Glomerular visceral epithelial cell (primary cell): ENCODE data around the gene TSPAN14.
"Not testable (repeated sequence)": the region's sequence is repeated elsewhere in the genome, so short reads cannot be mapped to it uniquely, and the experiment has no call there.

Experiments used
- DNase-seq: peaks from one replicate; pipeline ENCODE4 v3.0.0-alpha.2; 2016; ENCODE audit errors: extremely low spot score

TSPAN14 gene

DNA sequence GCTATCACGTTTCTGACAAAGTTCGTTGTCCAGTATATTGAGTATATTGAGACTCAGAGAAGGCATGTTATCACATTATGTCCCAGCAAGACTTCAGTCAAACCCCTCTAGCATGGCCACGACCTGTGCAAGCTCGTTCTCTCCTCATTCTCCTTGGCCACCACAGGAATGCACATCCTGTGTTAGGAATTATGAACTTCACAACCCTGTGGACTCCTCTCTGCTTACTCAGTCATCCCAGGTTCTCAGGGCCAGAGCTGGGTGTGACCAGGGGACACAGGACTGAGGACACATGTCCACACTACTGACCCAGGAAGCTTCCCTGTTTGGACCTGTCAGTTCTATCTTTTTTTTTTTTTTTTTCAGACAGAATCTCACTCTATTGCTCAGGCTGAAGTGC, 87.9 kb downstream of the TSPAN14 start:
- peak; percentile 38 for DNase-seq

DNA sequence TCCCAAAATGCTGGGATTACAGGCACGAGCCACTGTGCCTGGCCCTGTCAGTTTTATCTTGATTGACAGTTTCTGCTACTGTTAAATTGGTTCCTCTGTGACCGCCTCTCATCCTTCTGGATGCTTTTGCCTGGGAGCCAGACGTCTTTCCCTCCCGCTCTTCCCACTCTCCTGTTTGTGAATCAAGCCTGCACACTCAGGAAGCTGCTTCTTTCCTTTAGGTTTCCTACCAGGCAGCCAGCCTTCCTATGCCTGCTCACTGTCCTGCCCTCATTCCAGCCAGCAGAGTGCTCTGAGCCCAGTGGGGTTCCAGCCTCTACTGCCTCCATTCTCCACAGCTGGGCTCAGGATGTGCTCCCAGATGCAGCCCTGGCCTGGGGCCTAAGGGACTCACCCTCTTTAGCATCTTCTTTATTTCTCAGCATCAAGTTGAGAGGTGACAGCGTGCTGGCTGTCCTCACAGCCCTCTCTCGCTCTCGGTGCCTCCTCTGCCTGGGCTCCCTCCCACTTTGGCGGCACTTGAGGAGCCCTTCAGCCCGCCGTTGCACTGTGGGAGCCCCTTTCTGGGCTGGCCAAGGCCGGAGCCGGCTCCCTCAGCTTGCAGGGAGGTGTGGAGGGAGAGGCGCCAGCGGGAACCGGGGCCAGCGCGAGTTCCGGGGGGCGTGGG, 88.7 kb downstream of the TSPAN14 start:
- no peak for DNase-seq

DNA sequence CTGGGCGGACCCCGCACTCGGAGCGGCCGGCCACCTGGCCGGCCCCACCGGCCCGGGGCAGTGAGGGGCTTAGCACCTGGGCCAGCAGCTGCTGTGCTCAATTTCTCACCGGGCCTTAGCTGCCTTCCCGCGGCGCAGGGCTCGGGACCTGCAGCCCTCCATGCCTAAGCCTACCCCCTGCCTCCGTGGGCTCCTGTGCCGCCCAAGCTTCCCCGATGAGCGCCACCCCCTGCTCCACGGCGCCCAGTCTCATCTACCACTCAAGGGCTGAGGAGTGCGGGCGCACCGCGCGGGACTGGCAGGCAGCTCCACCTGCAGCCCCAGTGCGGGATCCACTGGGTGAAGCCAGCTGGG, 89.2 kb downstream of the TSPAN14 start:
- not testable (repeated sequence) for DNase-seq

DNA sequence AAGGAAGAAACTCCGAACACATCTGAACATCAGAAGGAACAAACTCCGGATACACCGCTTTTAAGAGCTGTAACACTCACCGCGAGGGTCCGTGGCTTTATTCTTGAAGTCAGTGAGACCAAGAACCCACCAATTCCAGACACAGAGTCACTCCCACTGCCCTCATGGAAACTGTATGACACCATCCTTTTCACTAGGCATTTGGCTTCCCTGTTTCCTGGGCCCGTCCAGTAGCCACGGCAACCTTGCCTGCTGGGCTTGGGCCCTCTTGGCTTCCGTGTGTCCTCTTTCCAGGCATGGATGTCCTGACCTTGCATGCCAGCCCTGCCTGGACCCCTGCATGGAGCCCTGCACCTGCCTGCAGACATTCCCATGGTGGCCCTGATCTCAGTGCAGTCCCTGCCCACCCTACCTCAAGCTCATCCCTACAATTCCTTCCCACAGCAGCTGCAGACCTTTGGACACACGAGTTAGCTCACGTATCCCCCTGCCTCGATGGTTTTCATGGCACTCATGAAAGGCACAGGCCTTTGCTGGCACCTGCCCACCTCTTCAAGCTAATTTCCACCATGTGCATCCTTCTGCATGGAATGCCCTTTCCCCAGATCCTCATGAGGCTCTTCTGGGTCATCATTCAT, 90.3 kb downstream of the TSPAN14 start:
- DNase-seq: no peak

DNA sequence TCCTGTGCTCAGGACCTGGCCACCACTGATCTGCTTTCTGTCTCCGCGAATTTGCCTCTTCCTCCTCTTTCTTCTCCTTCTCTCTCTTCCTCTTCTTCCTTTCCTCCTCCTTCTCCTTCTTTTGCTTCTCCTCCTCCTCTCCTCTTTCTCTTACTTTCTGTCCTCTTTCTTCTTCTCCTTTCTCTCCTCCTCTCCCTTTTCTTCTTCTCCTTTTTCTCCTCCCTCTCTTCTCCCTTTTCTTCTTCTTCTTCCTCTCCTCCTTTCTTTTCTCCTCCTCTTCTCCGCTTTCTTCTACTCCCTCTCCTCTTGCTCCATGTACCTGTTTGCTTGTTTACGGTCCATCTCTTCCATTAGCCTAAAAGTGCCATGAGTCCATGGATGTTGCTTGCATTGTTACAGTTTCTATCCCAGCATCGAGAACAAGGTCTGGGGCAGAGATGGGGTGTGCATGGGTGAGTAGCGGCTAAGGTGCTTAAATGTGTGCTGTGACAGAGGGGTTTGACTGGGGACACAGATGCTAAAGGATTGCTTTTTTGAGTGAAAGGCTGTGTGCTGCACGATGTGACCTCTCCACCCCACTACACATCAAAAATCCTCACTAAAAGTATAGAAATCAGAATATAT, 91.3 kb downstream of the TSPAN14 start:
- DNase-seq: no peak

DNA sequence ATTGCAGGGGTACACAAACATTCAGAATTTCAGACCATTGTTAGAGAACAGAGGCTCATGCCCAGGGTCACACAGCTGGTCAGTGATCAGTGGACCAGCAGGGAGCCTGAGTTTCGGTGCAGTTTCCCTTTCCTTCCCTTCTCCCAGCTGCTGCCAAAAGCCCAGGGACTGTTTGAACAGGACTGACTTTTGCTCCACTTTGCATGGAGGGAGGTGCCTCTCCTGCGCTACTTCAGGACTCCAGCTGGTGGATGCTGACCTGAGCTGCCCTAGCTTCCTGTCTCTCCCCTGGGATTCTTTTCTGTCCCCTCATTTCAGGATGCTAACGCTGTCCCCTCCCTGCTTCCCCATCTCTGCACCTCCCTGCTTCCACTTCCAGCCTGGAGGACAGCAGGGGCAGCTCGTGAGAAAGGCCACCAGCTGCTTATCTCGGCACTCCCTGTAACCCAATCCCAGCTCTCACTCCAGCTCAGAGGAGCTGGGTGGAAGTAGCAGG, 98.1 kb downstream of the TSPAN14 start:
- no peak for DNase-seq

DNA sequence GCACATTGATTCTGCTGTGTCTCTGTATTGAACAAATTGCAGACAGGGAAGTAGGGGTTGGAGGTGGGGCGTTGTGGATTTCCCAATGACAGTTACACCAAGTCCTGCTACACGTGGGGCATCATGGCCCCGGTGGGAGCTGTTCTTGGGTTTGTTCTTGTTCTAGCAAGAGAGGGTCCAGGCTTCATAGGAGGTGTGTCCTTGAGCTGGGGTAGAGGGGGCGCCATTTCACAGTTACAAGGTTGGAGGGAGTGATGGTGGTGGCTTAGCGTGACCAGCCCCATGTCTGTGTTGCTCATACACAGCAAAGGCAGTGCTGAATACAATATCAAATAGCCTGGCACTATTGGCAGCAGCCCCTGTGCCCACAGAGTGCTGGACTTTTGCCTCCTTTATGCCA, 99.3 kb downstream of the TSPAN14 start:
- DNase-seq: no peak

DNA sequence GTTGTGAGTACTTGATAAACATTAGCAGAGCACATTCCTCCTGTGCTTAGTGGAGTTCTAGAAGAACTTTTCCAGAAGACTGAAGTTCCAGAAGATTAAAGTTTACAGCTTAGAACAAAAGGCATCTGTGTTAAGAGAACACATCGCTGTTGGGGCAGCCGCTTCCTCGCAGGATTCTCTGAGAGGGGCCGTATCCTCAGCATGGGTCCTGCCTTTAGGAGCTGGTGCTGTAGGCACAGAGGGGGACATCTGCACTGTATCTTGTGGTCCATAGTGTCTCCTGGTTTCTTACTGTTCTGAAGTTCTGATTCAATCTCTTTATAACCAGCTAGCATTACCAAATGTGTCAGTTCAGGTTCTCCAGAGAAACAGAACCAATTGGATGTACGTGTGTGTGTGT, 99.9 kb downstream of the TSPAN14 start:
- DNase-seq: no peak

DNA sequence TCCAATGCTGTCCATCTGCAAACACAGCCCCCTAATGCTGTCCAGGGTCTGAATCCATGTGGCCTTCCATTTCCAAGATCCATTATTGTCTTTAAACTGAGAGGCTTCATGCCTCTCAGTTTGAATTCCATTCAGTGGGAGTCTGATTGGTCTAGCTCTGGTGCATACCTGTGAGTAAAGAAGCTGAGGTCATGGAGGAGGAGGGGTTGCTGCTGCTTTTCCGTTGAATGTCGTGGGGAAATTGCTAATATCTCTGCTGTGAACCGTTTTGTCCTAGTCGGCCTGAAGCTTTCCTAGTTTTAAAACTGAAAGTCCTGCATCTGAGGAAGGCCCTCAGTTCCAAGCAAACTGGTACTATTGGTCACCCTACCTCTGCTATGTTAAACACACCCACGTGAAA, 101.3 kb downstream of the TSPAN14 start:
- DNase-seq: no peak

DNA sequence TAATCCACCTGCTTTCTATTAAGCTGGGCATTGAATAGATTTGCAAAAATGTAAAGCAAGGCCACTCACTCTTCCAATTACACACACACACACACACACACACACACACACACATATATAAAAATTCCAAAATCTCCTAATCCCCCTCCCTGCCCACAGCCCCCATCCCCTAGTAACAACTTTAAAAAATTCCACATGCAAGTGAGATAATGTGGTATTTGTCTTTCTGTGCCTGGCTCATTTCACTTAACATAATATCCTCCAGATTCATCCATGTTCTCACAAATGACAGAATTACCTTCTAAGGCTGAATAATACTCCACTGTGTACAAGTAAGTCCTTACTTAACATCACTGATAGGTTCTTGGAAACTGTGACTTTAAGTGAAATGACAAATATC, 107.8 kb downstream of the TSPAN14 start:
- no peak for DNase-seq

DNA sequence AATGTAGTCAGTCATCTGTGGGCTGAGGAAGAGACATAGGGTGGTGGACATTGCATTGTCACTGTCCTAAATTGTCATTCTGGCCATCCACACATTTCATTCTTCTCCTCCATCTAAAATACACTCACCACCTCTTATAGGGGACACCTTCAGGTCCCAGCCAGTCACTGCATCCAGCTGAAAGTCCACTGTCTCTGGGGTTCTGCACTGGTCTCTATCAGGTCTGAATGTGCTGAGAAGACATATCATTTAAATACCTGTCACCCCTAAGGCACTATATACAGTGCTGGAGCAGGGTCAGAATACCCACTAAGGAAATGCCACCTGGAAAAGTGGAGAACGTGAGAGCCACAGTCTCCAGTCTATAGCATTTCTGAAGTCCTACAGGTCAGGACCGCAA, 113.2 kb downstream of the TSPAN14 start:
- no peak for DNase-seq

DNA sequence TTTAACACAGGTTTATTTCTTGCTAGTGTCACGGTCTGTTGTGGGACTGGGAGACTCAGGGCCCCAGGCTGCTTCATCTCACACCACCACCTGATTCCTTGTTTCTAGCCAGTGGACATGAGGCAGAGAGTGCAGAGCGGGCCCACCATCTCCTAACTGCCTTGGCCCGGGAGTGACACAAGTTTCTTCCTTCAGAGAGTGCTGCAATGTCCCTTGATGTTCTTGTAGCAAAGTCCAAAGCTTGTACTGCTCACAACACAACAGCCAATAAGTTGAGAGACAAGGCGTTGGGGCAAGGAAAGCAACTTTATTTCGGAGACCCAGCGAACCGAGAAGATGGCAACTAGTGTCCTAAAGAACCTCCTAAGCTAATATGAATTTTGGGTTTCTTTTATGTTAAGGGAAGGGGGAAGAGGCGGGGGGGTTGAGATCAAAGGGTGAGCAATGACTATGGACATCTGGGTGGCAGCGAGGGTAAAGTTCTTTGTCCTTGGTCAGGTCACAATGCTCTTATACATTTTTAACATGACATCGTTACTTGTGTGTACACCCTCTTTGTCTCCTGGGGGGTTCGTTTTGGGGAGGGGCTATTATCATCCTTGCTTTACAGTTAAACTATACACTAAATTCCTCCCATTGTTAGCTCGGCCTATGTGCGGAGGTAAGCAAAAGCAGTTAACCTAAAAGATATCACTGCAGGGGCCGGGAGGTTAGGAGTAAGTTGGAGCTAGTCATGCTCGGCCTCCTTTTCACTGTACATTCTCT, 115.2 kb downstream of the TSPAN14 start:
- no peak for DNase-seq

DNA sequence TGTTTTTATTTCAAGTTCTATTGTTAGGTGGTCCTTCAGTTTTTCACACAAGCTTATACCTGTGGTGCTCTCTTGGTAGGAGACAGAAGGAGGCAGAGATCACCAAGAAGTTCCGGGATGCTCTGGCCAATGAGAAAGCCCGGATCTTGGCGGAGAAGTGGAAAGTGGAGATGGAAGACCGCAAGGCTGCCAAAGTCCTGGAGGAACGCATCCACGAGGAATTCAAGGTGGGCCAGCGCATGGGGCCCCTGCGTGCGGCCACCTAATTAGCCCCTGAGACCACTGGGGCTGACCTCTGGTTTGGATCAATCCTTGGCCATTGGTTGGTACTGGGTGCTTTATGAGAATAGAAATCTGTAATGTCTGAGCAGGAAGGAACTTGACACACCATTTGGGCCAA, 117.2 kb downstream of the TSPAN14 start:
- DNase-seq: no peak

DNA sequence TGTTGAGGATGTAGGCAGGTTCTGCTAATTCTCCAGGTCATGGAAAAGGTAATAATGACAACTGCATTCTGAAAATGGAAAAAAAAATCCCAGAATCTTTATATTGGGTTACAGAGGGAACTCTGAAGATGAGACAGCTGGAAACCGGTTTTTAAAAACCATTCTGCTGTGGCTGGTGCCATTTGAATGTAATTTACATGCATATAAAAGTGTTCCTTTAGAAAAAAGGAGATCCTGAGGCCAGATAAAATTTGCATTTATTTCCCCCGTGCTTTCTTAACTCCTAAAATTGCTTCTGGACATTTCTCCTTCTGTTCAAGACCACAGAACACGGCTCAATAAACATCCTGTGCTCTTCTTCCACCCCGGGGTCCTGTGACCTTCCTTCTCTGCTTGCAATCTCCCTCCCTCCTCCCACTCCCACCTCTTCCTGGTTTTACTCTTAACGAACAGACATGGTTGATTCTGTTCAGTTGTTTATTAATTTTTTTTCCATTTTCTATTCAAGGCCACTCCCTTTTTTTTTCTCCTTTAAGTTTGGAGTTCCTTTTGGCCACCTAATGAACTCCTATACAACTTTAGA, 125.2 kb downstream of the TSPAN14 start:
- no peak for DNase-seq

DNA sequence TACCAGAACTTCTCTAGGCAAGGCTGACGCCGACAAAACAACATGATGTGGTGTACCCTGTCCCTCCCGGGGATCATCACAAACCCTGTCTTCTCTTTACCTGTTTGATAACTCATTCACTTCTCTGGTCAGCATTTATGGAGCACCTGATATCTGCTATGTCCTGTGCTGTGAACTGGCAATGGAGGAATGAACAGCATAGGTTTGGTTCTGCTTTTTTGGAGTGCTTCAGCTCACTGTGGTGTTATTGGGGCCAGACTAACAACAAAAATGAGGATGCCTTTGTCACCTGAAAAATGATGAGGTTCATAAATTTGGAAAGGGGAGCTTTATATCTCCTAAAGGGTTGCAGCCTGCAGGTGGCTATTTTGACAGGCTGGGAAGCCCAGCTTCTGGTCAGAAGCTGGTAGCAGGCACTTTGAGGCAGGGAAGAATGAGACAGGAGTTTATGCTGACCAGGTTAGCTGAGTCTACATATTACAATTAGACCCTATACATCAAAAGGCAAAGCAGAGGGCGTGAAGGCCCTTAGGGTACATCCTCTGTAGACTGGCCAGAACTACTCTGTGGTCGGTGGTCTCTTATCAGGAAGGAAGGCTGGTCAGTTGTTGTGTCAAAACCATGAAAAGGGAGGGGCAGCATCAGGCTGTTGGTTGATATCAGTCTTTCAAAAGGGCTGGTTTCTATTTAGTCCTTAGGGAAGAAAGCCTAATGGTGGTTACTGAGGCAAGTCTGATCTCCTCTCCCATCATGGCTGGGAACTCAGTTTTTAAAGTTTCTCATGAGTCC, 125.9 kb downstream of the TSPAN14 start:
- no peak for DNase-seq

DNA sequence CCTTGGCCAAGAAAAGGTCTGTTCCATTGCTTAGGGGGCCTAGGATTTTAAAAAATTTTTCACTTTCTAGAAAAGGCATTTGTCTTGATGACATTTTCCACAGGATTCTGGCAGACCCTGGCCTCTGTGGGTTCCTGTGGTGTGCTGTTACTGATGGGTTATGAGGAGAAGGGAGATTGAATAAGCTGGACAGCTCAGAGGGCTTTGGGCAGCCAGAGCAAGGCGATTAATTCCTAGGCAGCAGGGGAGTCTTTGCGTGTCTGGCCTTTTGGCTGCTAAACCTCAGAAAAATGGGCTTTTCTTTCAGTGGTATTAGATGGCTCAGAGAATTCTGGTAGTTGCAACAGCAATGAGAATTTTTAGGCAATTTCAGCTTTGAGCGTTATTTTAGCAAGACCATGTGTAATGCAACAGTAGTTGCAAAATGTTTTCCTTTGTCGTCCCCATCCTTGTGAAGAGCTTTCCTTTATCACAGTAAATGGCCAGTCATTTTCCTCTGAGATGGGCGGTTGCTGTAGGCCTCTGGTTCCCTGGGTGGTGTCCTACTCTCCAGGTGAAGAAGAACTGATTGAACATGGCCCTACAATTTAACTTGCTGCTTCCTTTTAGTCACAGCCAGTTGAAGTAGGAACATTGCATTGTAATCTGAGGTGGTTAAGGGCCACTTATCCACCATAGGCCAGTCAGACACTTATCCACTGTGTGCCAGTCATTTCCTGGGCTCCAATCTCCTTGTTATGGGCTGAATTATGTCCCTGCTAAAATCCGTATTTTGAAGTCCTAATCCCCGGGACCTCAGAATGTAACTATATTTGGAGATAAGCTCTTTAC, 126.7 kb downstream of the TSPAN14 start:
- DNase-seq: no peak

DNA sequence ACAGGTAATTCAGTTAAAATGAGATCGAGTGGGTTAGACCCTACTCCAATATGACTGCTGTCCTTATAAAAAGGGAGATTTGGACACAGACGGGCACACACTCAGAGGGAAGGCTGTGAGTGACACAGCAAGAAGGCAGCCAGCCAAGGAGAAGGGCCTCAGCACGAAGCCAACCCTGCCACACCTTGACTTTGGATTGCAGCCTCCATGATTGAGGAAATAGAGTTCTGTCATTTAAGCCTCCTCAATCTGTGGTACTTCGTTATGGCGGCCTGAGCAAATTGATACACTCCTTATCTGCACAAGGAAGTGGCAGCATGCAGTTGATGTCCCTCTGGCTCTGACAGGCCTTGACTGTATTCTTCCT, 127.3 kb downstream of the TSPAN14 start:
- DNase-seq: no peak

DNA sequence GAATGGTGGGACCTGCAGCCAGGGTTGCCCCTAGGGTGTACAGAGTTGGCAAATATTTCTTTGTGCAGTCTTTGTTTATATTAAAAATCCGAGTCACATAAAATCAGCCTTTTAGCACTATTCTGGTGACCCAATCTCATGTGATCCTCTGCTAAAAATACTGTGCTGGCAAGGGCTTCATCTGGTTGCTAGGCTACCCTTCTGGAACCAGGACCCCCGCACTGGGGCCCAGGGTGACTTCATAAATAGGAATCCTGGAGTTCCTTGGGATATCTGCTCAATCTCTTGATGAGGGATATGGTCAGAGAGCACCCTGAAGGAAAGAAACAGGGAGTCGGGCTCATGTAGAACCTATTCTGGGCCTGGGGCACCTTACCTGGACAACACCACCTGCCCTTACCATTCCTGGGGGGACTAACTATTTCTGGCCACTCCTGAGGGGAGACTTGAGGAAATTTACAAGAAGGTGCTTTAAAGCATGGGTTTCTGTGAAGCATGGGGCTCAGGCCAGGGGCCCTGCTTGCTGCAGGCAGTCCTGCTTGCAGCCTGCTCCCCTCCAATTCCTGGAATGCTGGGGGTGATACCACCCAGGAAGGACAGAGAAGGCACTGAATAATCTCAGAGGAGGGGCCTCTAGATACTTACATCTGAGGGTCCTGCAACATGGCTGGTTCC, 128.3 kb downstream of the TSPAN14 start:
- DNase-seq: no peak
